CD4-positive, alpha-beta T cell (primary cell): ENCODE data around the gene EXOC6. TPM values are rescaled to one million over a fixed set of nuclear protein-coding genes. Genes with fewer than 3 reads are reported as not detected.

ENCODE experiments used
- ATAC-seq: fragments of 200-7000 bp; cut with Tn5 transposase; one replicate; pipeline ENCODE4 v1.10.0; 2022; ENCODE audit warnings: mild to moderate bottlenecking; ENCODE audit not compliant: poor library complexity
- CTCF ChIA-PET: fragments of 350-600 bp; sonication (Branson Sonifier 250); formaldehyde crosslinking; loops from one replicate; lab custom pipeline; 2021; ENCODE audit warnings: antibody characterized with exemption, inconsistent platforms; lab: Charles Lee
- POLR2A ChIA-PET: fragments of 350-600 bp; sonication (Branson Sonifier 250); formaldehyde crosslinking; loops from one replicate; lab custom pipeline; 2021; ENCODE audit warnings: antibody characterized with exemption, inconsistent platforms; lab: Charles Lee
- DNase-seq, 14 experiments: peaks; one replicate each; pipeline ENCODE4 v3.0.0-alpha.2; 2013 to 2020; ENCODE audit warnings: mixed read lengths in 2 of 14
- H3K27ac ChIP-seq, 2 donors: one replicate each; pipeline versions ENCODE4 v1.5.1 to v1.7.0; 2013; ENCODE audit warnings: low read length in 2 of 2, low read depth in 1 of 2, mild to moderate bottlenecking in 1 of 2
- H3K27me3 ChIP-seq, 2 experiments: 1 replicate in 1 of 2; 2 replicates in 1 of 2; pipeline versions ENCODE4 v1.6.1 to v1.7.0; 2013; ENCODE audit warnings: low read length in 2 of 2, control low read depth in 1 of 2, mild to moderate bottlenecking in 1 of 2, moderate library complexity in 1 of 2; ENCODE audit not compliant: insufficient read depth in 2 of 2, control insufficient read depth in 1 of 2
- H3K36me3 ChIP-seq: one replicate; pipeline ENCODE4 v1.6.1; 2013; ENCODE audit warnings: low read length, control low read depth; ENCODE audit not compliant: insufficient read depth
- H3K4me1 ChIP-seq: one replicate; pipeline ENCODE4 v1.6.1; 2013; ENCODE audit warnings: low read length, control low read depth; ENCODE audit not compliant: insufficient read depth
- H3K4me3 ChIP-seq: one replicate; pipeline ENCODE4 v1.5.1; 2013; ENCODE audit warnings: mild to moderate bottlenecking, low read length, moderate library complexity
- H3K9me3 ChIP-seq, 2 experiments: 1 replicate in 1 of 2; 2 replicates in 1 of 2; pipeline versions ENCODE4 v1.6.1 to v1.7.0; 2013; ENCODE audit warnings: low read length in 2 of 2, mild to moderate bottlenecking in 2 of 2, control low read depth in 1 of 2, moderate library complexity in 1 of 2; ENCODE audit not compliant: control insufficient read depth in 1 of 2, insufficient read depth in 1 of 2
- H3K27ac Mint-ChIP-seq: one replicate; pipeline ENCODE4 v1.8.0; 2020; ENCODE audit warnings: mixed read lengths
- H3K27me3 Mint-ChIP-seq: one replicate; pipeline ENCODE4 v1.8.0; 2021; ENCODE audit warnings: mixed read lengths
- H3K36me3 Mint-ChIP-seq: one replicate; pipeline ENCODE4 v1.8.0; 2021; ENCODE audit warnings: low read depth, mixed read lengths
- H3K4me1 Mint-ChIP-seq: one replicate; pipeline ENCODE4 v1.8.0; 2021; ENCODE audit warnings: low read depth, mixed read lengths
- H3K4me3 Mint-ChIP-seq: one replicate; pipeline ENCODE4 v1.8.0; 2020; ENCODE audit warnings: mild to moderate bottlenecking, mixed read lengths
- H3K9me3 Mint-ChIP-seq: one replicate; pipeline ENCODE4 v1.8.0; 2020; ENCODE audit warnings: mixed read lengths
- CTCF ChIP-seq: fragments of 200-600 bp; IDR thresholded peaks from one replicate; pipeline ENCODE4 v1.8.0; 2022; ENCODE audit warnings: antibody characterized with exemption, mild to moderate bottlenecking
- intact Hi-C, 2 experiments: fragments of 100-400 bp; cut with DNase I in 1 of 2; cut with micrococcal nuclease in 1 of 2; formaldehyde crosslinking; loops; one replicate each; pipeline versions ENCODE4 v1.15.1 to v1.9.0; 2023 to 2025; cut with DNase I, micrococcal nuclease
- total RNA-seq, 174 experiments: library from RNA in 2 of 174; stranded (reverse) in 2 of 174; gene quantifications; one replicate each; pipeline ENCODE4 v1.2.3 and lab custom pipeline; 2021 to 2026

The EXOC6 gene
- total RNA-seq, 2 experiments from 2014 or later, result 6.6 to 7.4 TPM

GRCh38 chr10:92914478-92915325 is 66.4 kb downstream of the EXOC6 start:
- ChIA-PET POLR2A (no interaction called here), CTCF (interaction anchor here (1.0 kb wide), 1 partner anchor 12 kb away, joined by 3 read pairs; no protein-coding TSS in a partner anchor)
- Histone ChIP-seq H3K9me3 (no peaks in the 10 kb centered on the region), H3K36me3 (no peaks in the 10 kb centered on the region), H3K4me1 (no peaks in the 10 kb centered on the region), H3K27ac (no peak overlapping the region), H3K4me3 (no peak overlapping the region), H3K27me3 (no peaks in the 10 kb centered on the region)
- intact Hi-C loops, result no loop called here
- H3K4me1 Mint-ChIP-seq, result peaks cover 5% of the 10 kb centered on the region
- DNase-seq (peak in 13 of 14 experiments; percentile 2 to 63 (median 24)), ATAC-seq (peak; percentile 74)
- H3K27me3 Mint-ChIP-seq, result no peaks in the 10 kb centered on the region
- peak; percentile 88 for TF ChIP-seq CTCF
- H3K27ac Mint-ChIP-seq, result no peak overlapping the region
- no peak overlapping the region for H3K4me3 Mint-ChIP-seq
- H3K9me3 Mint-ChIP-seq, result no peaks in the 10 kb centered on the region
- H3K36me3 Mint-ChIP-seq, result peaks cover 27% of the 10 kb centered on the region

DNA sequence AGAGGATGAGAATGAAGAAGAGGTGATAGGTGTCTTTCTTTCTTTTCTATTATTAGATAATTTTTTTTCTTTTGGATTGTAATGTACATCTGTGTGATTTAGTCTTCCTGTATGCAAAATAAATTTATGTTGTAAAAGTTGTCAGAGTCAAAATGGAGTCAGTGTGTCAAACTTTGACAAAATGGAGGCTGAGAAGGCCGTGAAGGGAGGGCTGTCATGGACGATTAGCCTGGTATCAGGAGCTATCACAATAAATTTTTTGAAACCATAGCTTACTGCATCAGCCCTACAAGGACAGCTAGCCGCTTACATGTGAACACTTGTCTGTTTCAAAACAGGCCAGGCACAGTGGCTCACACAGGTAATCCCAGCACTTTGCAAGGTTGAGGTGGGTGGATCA is 67.6 kb downstream of the EXOC6 start:
- H3K4me3 Mint-ChIP-seq, result no peak overlapping the region
- ATAC-seq (no peak), DNase-seq (no peak)
- intact Hi-C loops, result no loop called here
- no peak overlapping the region for H3K27ac Mint-ChIP-seq
- Histone ChIP-seq H3K4me1 (no peaks in the 10 kb centered on the region), H3K9me3 (peaks cover 0 to 3% of the 10 kb centered on the region in 2 experiments), H3K36me3 (no peaks in the 10 kb centered on the region), H3K4me3 (no peak overlapping the region), H3K27ac (no peak overlapping the region), H3K27me3 (no peaks in the 10 kb centered on the region)
- ChIA-PET POLR2A (no interaction called here), CTCF (no interaction called here)
- no peaks in the 10 kb centered on the region for H3K9me3 Mint-ChIP-seq
- H3K36me3 Mint-ChIP-seq, result peaks cover 39% of the 10 kb centered on the region
- TF ChIP-seq CTCF, result no peak
- no peaks in the 10 kb centered on the region for H3K27me3 Mint-ChIP-seq
- peaks cover 5% of the 10 kb centered on the region for H3K4me1 Mint-ChIP-seq

DNA sequence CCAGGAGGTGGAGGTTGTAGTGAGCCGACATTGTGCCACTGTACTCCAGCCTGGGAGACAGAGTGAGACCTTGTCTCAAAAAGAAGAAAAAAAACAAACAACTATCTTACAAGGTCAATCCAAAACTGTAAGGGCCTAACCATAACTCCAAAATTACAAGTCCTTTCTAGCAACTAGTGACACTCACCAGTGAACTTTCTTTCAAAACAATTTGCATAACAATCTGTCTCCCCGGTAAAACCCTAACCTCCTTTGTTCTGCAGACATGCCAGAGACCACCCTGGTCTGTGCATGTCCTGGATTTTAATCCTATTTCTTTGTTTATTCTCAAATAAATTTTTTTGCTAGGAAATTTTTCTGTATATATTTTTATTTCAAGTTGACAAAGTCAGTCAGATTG is 68.1 kb downstream of the EXOC6 start:
- no peaks in the 10 kb centered on the region for H3K9me3 Mint-ChIP-seq
- CTCF ChIA-PET, result no interaction called here
- no peaks in the 10 kb centered on the region for H3K4me1 ChIP-seq
- no peaks in the 10 kb centered on the region for H3K27me3 ChIP-seq
- DNase-seq (no peak), ATAC-seq (no peak)
- no peak overlapping the region for H3K4me3 ChIP-seq
- TF ChIP-seq CTCF, result no peak
- no peaks in the 10 kb centered on the region for H3K36me3 ChIP-seq
- peaks cover 41% of the 10 kb centered on the region for H3K36me3 Mint-ChIP-seq
- no peak overlapping the region for H3K27ac Mint-ChIP-seq
- no peak overlapping the region for H3K4me3 Mint-ChIP-seq
- H3K27me3 Mint-ChIP-seq, result no peaks in the 10 kb centered on the region
- H3K4me1 Mint-ChIP-seq, result peaks cover 5% of the 10 kb centered on the region
- H3K27ac ChIP-seq, result no peak overlapping the region
- H3K9me3 ChIP-seq, result peaks cover 0 to 4% of the 10 kb centered on the region in 2 experiments
- intact Hi-C loops, result no loop called here
- POLR2A ChIA-PET, result no interaction called here
